Kidney epithelial cell (primary cell): ENCODE measurements around the gene ENTPD6. TPM values are rescaled to one million over a fixed set of nuclear protein-coding genes. Genes with fewer than 3 reads are reported as not detected.

Experiments
- DNase-seq: peaks from one replicate; pipeline ENCODE4 v3.0.0-alpha.2; 2010; ENCODE audit warnings: low read depth
- H3K27me3 ChIP-seq: 2 replicates; pipeline ENCODE4 v1.6.0; 2011; ENCODE audit warnings: low read length; ENCODE audit not compliant: control insufficient read depth, insufficient read depth
- H3K36me3 ChIP-seq: 2 replicates; pipeline ENCODE4 v1.5.1; 2011; ENCODE audit warnings: low read length; ENCODE audit not compliant: control insufficient read depth, insufficient read depth
- H3K4me3 ChIP-seq: 2 replicates; pipeline ENCODE4 v1.5.1; 2011; ENCODE audit warnings: low read depth, mild to moderate bottlenecking, control low read depth, low read length
- CTCF ChIP-seq: IDR thresholded peaks from 2 replicates; pipeline ENCODE4 v1.5.1; 2011; ENCODE audit warnings: mild to moderate bottlenecking, moderate library complexity, low read length, control low read depth, inconsistent platforms; ENCODE audit not compliant: insufficient read depth, poor library complexity, severe bottlenecking
- total RNA-seq: library from RNA; depleted of rRNA; stranded (reverse); fragments of >200 nt; gene quantifications from 2 replicates; pipeline ENCODE4 v1.2.3, GENCODE V29; 2015

ENTPD6 gene
- 79.5 and 80.1 TPM in 2 replicates for total RNA-seq

GRCh38 chr20:25195014-25195961 is at the start of gene ENTPD6:
TSS of gene ENTPD6 (plus strand) at chr20:25195712. CDS start at chr20:25206537, 10,825 bp downstream.
- peak; percentile 31 for TF ChIP-seq CTCF
- DNase-seq = peak; percentile 35
- Histone ChIP-seq H3K27me3 (no peaks in the 10 kb centered on the region), H3K36me3 (no peaks in the 10 kb centered on the region), H3K4me3 (peak within 1 kb of the TSS; percentile 76)

GRCh38 chr20:25146976-25147375 is 48.5 kb upstream of the ENTPD6 start:
- Histone ChIP-seq H3K36me3 (no peaks in the 10 kb centered on the region), H3K27me3 (peaks cover 32% of the 10 kb centered on the region), H3K4me3 (no peak overlapping the region)
- no peak for DNase-seq
- TF ChIP-seq CTCF = no peak

GRCh38 chr20:25147716-25148115 is 47.8 kb upstream of the ENTPD6 start:
- TF ChIP-seq CTCF = no peak
- Histone ChIP-seq H3K4me3 (no peak overlapping the region), H3K27me3 (peaks cover 30% of the 10 kb centered on the region), H3K36me3 (no peaks in the 10 kb centered on the region)
- no peak for DNase-seq

GRCh38 chr20:25148181-25148981 is 47.1 kb upstream of the ENTPD6 start:
- peak overlapping the region; percentile 36 for H3K4me3 ChIP-seq
- no peak for DNase-seq
- TF ChIP-seq CTCF = no peak
- H3K36me3 ChIP-seq = no peaks in the 10 kb centered on the region
- peaks cover 30% of the 10 kb centered on the region for H3K27me3 ChIP-seq

GRCh38 chr20:25148982-25149846 is 46.3 kb upstream of the ENTPD6 start:
- peaks cover 30% of the 10 kb centered on the region for H3K27me3 ChIP-seq
- peak overlapping the region; percentile 36 for H3K4me3 ChIP-seq

More at GRCh38 chr20:25148982-25149846, 46.3 kb upstream of the ENTPD6 start:
- H3K36me3 ChIP-seq = no peaks in the 10 kb centered on the region
- TF ChIP-seq CTCF = no peak
- DNase-seq = no peak
